DMS53 treated with DMSO at 0.1 percent for 48 hours (cell line): ENCODE measurements around the gene ZNF740.
"Not testable (repeated sequence)": the region's sequence is repeated elsewhere in the genome, so short reads cannot be mapped to it uniquely, and the experiment has no call there.

ENCODE experiments used
- DNase-seq: peaks from one replicate; lab custom pipeline; 2025; ENCODE audit not compliant: unreplicated experiment; lab: John Stamatoyannopoulos, UW

ZNF740 gene

DNA sequence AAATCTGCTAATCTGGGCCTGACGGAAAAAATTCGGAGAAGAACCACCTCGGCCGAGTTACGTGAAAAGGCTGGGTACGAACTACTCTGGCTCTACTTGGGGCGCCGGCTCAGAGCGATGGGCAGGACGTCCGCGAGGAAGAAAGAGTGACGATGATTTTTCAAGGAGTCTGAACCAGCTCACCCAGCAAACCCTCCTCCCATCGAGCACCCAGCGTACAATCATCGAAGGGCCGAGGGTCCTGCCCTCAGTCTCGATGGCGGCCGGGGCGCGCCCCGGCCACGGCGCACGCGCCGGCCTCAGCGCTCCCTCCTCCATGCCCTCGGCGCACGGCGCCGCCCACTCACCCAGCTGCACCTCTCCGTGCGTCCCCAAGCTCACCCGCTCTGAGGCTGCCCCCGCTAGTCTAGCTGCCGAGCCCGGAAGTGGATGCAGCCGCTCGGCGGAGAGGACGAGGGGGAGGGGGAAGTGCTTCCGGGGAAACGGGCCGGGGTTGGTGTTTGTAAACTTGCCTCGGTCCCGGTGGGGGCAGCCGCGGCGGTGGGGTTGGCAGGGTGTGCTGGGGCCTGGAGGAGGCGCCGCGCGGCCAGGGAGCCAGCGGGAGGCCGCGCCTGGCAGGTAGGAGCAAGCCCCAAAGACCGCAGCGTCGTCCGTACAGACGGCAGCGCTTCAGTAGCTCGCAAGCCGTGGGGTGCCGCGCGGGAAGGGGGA lies at the start of gene ZNF740, which contains the start of gene CSAD:
Gene ZNF740 (plus strand): TSS at position 503 of the 711 bp plus-strand sequence. CDS start 1,262 bp downstream, outside the sequence.
Gene CSAD (minus strand): TSS at position 706 of the 711 bp plus-strand sequence. CDS start 7,455 bp downstream, outside the sequence.
- peak; percentile 94 for DNase-seq

DNA sequence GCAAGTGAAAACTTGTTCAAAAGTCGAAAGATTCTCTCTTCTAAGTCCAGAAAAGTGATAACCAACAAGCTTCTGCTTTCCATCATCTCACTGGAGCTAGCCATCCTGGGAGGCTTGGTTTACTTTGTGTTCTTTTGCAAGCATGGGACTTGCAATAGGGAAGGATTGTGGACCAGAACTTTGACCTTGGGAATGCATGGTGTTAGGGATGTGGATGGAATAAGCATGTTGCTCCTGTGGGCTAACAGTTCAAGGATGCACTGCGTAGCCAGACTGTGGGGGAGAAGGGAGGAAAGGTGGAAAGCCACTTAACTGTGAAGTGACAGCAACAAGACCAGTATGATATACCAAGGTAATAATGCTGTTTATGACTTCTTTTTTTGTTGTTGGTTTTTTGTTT lies 48.7 kb upstream of the ZNF740 start:
- no peak for DNase-seq

- DNase-seq: no peak
Measured at GRCh38 chr12:53133722-53134121, 46.8 kb upstream of the ZNF740 start.

- DNase-seq: no peak
Measured at GRCh38 chr12:53143355-53143754, 37.2 kb upstream of the ZNF740 start.

DNA sequence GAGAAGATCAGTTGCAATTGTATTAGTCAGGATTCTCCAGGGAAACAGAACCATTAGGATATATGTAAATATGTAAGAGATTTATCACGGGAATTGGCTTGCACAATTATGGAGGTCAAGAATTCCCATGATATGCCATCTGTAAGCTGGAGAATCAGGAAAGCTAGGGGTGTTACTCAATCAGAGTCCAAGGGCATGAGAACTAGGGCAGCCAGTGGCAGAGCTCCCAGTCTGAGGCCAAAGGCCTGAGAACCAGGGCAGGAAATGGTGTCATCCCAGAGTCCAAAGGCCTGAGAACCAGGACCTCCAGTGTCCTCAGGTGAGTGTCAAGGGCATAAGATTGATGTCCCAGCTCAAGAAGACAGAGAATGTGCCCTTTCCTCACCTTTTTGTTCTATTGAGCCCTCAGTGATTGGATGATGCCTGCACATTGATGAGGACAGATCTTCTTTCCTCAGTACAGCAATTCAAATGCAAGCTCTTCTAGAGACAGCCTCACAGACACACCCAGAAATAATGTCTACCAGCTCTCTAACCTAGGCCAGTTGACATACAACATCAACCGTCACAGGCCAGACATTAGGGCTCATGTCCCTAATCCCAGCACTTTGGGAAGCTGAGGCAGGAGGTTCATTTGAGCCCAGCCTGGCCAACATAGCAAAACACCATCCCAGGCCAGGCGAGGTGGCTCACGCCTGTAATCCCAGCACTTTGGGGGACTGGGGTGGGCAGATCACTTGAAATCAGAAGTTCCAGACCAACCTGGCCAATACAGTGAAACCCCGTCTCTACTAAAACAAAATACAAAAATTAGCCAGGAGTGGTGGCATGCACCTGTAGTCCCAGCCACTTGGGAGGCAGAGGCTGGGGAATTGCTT lies 34.9 kb upstream of the ZNF740 start:
- no peak for DNase-seq

DNA sequence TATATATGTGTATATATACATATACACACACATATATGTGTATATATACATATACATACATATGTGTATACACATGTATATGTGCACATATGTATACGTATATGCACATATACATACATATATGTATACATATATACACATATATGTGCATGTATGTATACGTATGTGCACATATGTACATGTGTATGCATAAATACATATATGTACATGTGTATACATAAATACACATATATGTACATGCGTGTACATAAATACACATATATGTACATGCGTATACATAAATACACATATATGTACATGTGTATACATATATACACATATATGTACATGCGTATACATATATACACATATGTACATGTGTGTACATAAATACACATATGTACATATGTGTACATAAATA lies 33.3 kb upstream of the ZNF740 start:
- no peak for DNase-seq

GRCh38 chr12:53147653-53148052 lies 32.9 kb upstream of the ZNF740 start:
- no peak for DNase-seq

- no peak for DNase-seq
Measured at GRCh38 chr12:53151039-53151438, 29.5 kb upstream of the ZNF740 start.

- DNase-seq: no peak
Measured at GRCh38 chr12:53152390-53152789, 28.1 kb upstream of the ZNF740 start.

DNA sequence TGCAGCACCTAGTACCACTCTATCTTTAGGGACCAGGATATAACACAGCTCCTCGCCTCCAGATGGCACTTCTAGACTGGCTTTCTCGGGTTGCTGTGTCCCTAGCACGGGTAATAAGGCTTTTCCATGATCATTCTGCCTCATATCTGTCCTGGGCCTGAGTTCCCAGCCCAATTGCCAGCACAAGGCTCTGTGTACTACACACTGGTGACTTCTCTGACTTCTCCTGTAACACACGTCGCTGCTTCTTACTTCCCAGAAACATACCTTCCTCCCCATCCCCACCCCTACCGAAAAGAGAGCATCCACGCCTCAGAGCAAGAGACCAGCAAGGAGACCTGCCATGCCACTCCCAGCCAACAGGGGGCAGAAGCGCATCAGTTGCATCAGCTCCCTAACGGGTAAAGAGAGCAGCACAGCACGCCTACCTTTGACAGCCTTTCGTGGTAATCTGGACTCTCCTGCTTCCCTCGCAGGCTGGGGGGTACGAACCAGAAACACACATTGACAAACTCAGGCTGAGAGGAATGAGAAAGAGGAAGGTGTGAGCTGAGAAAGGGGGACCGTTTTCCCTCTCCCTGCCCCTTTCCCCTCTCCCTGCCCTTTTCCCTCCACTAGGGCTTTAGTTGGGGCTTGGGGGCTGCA lies 21.2 kb upstream of the ZNF740 start:
- DNase-seq: peak; percentile 76

GRCh38 chr12:53160000-53160399 lies 20.5 kb upstream of the ZNF740 start:
- DNase-seq: no peak

DNA sequence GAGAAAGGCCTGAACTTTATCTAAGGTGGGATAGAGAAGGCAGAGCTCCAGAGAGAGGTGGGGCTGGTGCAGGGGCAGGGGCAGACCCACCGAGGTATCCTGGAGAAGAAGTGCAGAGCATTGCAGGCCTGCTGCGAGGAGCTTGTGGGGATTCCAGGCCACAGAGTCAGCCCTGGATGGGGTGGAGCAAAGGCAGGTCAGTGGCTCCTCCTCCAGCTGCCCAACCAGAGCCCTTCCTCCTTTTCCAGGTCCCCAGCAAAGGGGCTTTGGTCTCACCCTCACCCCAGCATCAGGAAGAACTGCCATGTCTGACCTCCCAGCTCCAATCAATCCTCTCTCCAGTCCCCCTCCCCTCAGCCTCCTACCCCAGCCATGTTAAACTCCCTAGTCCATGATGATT lies 19.8 kb upstream of the ZNF740 start:
- DNase-seq: no peak

GRCh38 chr12:53161119-53161911 lies 19.2 kb upstream of the ZNF740 start:
- no peak for DNase-seq

DNA sequence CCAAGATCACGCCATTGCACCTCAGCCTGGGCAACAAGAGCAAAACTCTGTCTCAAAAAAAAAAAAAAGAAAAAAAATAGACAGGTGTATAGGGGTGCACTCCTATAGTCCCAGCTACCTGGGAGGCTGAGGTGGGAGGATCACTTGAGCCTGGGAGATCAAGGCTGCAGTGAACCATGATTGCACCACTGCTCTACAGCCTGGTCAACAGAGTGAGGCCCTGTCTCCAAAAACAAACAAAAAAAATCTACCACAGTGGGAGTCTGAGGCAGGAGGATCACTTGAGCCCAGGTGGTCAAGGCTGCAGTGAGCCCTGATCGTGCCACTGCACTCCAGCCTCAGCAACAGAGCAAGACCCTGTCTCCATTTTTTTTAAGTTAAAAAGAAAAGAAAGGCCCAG lies 17.5 kb upstream of the ZNF740 start:
- not testable (repeated sequence) for DNase-seq

GRCh38 chr12:53166837-53167236 lies 13.7 kb upstream of the ZNF740 start:
- no peak for DNase-seq

GRCh38 chr12:53169644-53170043 lies 10.9 kb upstream of the ZNF740 start:
- DNase-seq: no peak

- no peak for DNase-seq
Measured at GRCh38 chr12:53170215-53170614, 10.3 kb upstream of the ZNF740 start.

GRCh38 chr12:53170876-53171724 lies 9.4 kb upstream of the ZNF740 start:
- DNase-seq: no peak

DNA sequence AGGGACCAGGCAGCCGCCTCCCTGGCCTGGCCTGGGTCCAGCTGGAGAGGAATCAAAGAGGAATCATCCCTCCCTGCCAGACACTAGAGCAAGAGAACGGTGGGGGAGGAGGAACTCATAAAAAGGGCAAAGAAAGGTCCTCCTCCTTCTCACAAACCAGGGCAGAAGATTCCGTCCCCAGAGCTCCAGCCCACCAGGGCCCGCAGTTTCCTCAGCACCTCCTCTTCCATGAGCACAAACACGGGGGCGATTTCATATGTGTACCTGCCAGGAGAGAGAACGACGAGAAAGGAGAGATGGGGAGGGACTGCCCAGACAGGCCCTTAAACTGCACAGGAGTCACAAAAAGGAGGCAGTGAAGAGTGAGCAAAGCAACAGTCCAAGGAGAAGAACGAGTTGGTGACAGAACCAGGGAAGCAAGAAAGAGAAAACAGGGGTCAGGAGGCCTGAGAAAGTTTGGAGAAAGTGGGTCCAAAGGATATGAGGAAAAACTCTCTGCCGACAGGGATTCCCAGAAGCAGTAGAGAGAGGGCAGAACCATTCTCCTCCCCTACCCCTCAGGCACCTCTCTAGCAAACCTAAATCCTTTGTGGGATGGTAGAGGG lies 8.7 kb upstream of the ZNF740 start:
- no peak for DNase-seq
